Tibial nerve (tissue), 4 donors: ENCODE results near the gene KIF26A. TPM values are rescaled to one million over a fixed set of nuclear protein-coding genes. Genes with fewer than 3 reads are reported as not detected.

Experiments used
- DNase-seq, 2 donors: peaks; one replicate each; pipeline ENCODE4 v3.0.0-alpha.2; 2019; ENCODE audit warnings: low spot score in 2 of 2
- H3K27ac ChIP-seq, 4 donors: fragments of 200-600 bp; sonication (generic) in 3 of 4; one replicate each; pipeline ENCODE4 v1.5.1; 2017 to 2019; ENCODE audit warnings: mild to moderate bottlenecking in 1 of 4
- H3K27me3 ChIP-seq, 2 donors: fragments of 200-600 bp; sonication (generic) in 1 of 2; one replicate each; pipeline versions ENCODE4 v1.5.1 to v1.6.0; 2017 to 2019
- H3K36me3 ChIP-seq, 3 donors: fragments of 200-600 bp; sonication (generic); one replicate each; pipeline ENCODE4 v1.5.1; 2018 to 2019
- H3K4me1 ChIP-seq, 4 donors: fragments of 200-600 bp; sonication (generic) in 3 of 4; one replicate each; pipeline ENCODE4 v1.5.1; 2017 to 2019
- H3K4me3 ChIP-seq, 4 donors: fragments of 200-600 bp; sonication (generic) in 3 of 4; one replicate each; pipeline ENCODE4 v1.5.1; 2017 to 2019; ENCODE audit warnings: mild to moderate bottlenecking in 1 of 4, moderate library complexity in 1 of 4
- H3K9me3 ChIP-seq, 4 donors: fragments of 200-600 bp; sonication (generic) in 3 of 4; one replicate each; pipeline ENCODE4 v1.5.1; 2017 to 2019
- EP300 ChIP-seq, 2 donors: sonication (generic); formaldehyde crosslinking; IDR thresholded peaks; one replicate each; pipeline ENCODE4 v1.6.1; 2017; ENCODE audit warnings: antibody characterized with exemption in 2 of 2, mild to moderate bottlenecking in 1 of 2
- POLR2A ChIP-seq, 2 donors: fragments of 450-650 bp; IDR thresholded peaks; one replicate each; pipeline ENCODE4 v1.6.1; 2017; ENCODE audit warnings: antibody characterized with exemption in 2 of 2, mild to moderate bottlenecking in 2 of 2, moderate library complexity in 2 of 2
- WGBS, 2 donors: methylation state at CpG; one replicate each; pipeline ENCODE4 v1.1.5; 2018; 5-methylcytosine and 5-hydroxymethylcytosine counted together
- total RNA-seq, 4 donors: library from RNA; depleted of rRNA; stranded (reverse); fragments of >200 nt; gene quantifications; one replicate each; pipeline ENCODE4 v1.1.0, GENCODE V29; 2016
- TF ChIP-seq, protein P1 (sequence below), 5 experiments: fragments of 200-600 bp in 3 of 5; fragments of 450-650 bp in 2 of 5; sonication (generic) in 3 of 5; IDR thresholded peaks; one replicate each; pipeline ENCODE4 v1.5.1; 2016 to 2019; ENCODE audit warnings: antibody characterized with exemption in 5 of 5, mild to moderate bottlenecking in 3 of 5, moderate library complexity in 2 of 5

The KIF26A gene
- total RNA-seq, 4 donors from 2014 or later: 2.6 to 4.2 (median 3.3) TPM

DNA sequence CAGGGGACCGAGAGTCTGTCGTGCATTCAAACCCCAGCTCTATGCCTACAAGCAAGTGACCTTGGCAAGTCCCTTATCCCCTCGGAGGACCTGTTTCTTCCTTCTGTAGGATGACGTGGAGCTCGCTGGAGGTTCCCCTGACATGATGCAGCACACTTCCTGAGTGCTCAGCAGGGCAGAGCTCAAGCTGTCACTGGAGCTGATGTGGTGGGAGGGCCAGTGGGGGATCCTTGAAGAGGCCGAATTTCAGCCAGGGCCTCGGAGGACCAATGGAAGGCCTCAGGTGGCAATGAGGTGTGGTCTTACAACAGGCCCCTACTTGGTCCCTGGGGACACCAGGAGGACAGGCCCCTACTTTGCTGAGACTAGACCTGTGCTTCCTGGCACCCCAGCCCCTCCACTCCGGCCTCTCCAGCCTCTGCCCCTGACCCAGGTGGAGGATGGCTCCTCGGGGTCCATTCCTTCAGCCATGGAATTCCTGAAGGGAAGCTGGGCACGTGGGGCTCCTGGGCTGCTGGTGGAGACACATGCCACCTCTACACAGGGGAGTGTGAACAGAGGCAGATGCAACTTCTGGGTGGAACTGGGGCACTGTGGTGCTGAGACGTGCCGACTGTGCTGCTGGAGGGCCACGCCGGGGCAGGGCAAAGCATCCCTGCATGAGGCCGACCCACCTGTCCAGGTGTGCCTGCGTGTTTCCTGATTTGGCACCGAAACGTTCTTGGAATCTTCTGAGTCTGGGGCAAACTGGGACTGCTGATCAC, 18.7 kb upstream of the KIF26A start:
- TF ChIP-seq, protein P1, sequence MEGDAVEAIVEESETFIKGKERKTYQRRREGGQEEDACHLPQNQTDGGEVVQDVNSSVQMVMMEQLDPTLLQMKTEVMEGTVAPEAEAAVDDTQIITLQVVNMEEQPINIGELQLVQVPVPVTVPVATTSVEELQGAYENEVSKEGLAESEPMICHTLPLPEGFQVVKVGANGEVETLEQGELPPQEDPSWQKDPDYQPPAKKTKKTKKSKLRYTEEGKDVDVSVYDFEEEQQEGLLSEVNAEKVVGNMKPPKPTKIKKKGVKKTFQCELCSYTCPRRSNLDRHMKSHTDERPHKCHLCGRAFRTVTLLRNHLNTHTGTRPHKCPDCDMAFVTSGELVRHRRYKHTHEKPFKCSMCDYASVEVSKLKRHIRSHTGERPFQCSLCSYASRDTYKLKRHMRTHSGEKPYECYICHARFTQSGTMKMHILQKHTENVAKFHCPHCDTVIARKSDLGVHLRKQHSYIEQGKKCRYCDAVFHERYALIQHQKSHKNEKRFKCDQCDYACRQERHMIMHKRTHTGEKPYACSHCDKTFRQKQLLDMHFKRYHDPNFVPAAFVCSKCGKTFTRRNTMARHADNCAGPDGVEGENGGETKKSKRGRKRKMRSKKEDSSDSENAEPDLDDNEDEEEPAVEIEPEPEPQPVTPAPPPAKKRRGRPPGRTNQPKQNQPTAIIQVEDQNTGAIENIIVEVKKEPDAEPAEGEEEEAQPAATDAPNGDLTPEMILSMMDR (IDR thresholded peaks at IDR 0.05): no peak
- TF ChIP-seq POLR2A (IDR thresholded peaks at IDR 0.05) (no peak), EP300 (IDR thresholded peaks at IDR 0.05) (no peak)
- H3K36me3 ChIP-seq: no peaks in the 10 kb centered on the region
- H3K4me3 ChIP-seq: no peak overlapping the region
- DNase-seq: no peak
- peaks cover 0 to 21% (median 0%) of the 10 kb centered on the region in 4 donors for H3K4me1 ChIP-seq
- H3K27me3 ChIP-seq: peaks cover 0 to 68% of the 10 kb centered on the region in 2 donors
- WGBS, 2 donors: 67 to 85% methylated on average over 11 to 18 of the region's 18 CpGs
- H3K9me3 ChIP-seq: peaks cover 0 to 25% (median 1%) of the 10 kb centered on the region in 4 donors
- H3K27ac ChIP-seq: no peak overlapping the region

DNA sequence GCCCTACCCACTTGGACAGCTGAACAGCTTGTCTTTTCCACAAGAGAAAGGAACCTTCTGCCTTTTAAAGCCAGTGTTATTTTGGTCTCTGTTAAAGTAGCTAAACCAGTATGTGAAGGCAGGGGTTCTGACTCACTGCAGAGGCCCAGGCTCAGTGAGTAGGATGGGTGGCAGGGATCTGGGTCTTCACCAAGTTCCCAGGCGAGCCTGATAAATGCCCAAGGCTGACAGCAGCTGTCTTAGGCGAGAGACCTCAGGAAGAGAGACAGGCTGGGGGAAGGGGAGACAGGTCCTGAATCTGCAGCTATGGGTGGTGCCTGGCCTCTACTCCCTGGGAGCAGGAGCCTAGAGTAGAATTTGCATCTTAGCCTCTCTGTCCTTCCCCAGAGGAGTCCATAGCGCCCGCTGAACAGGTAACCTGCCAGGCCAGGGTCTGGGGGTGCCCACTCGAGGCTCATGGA, 18.1 kb upstream of the KIF26A start:
- 78 to 89% methylated on average over 5 of the region's 5 CpGs for WGBS, 2 donors
- Histone ChIP-seq H3K4me1 (peaks cover 0 to 21% (median 0%) of the 10 kb centered on the region in 4 donors), H3K36me3 (no peaks in the 10 kb centered on the region), H3K9me3 (peaks cover 0 to 31% (median 1%) of the 10 kb centered on the region in 4 donors), H3K4me3 (no peak overlapping the region), H3K27ac (no peak overlapping the region), H3K27me3 (peaks cover 0 to 65% of the 10 kb centered on the region in 2 donors)
- TF ChIP-seq, protein P1 (IDR thresholded peaks at IDR 0.05): no peak
- DNase-seq: no peak

DNA sequence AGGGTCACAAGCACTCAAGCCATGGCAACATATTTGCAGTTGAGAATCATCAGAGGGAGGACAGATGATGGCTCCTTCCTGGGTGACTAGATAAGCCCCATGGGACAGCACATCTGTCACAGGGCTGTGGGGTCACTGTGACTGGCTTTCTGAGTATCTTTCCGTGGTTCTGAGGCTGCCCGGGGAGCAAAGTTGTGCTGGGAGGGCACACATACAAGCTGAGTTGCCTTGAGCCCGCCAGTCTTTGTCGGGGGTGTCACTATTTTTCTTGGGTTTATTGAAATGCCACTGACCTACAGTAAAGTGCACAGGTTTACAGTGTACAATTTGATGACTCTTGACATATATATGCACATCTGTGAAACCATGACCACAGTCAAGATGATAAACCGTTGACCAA, 17.2 kb upstream of the KIF26A start:
- no peak overlapping the region for H3K4me3 ChIP-seq
- H3K4me1 ChIP-seq: peaks cover 0 to 18% (median 0%) of the 10 kb centered on the region in 4 donors
- H3K27ac ChIP-seq: no peak overlapping the region
- TF ChIP-seq EP300 (IDR thresholded peaks at IDR 0.05) (no peak), POLR2A (IDR thresholded peaks at IDR 0.05) (no peak)
- H3K27me3 ChIP-seq: peaks cover 0 to 56% of the 10 kb centered on the region in 2 donors
- H3K36me3 ChIP-seq: no peaks in the 10 kb centered on the region
- peaks cover 0 to 37% (median 1%) of the 10 kb centered on the region in 4 donors for H3K9me3 ChIP-seq
- 77 to 83% methylated on average over 5 of the region's 5 CpGs for WGBS, 2 donors
- DNase-seq: no peak

DNA sequence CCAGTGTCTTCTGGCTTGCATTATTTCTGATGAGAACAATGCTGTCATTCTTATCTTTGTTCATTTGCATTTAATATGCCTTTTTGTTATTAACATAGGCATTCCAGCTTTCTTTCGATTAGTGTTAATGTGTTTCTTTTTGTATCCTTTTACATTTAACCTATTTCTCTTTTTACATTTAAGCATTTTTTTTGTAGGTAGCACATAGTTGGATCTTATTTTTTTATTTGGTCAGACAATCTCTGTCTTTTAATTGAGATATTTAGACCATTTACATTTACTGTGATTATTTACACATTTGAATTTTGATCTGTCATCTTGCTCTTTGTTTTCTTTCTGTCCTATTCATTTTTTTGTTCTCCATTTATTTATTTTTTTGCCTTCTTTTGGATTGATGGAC, 14.5 kb upstream of the KIF26A start:
- no peaks in the 10 kb centered on the region for H3K4me1 ChIP-seq
- H3K27me3 ChIP-seq: peaks cover 0 to 33% of the 10 kb centered on the region in 2 donors
- no peak for DNase-seq
- H3K4me3 ChIP-seq: no peak overlapping the region
- TF ChIP-seq, protein P1 (IDR thresholded peaks at IDR 0.05): no peak
- TF ChIP-seq EP300 (IDR thresholded peaks at IDR 0.05): no peak
- no peak for TF ChIP-seq POLR2A (IDR thresholded peaks at IDR 0.05)
- 82 to 94% methylated on average over 1 of the region's 1 CpG for WGBS, 2 donors
- no peaks in the 10 kb centered on the region for H3K36me3 ChIP-seq
- no peak overlapping the region for H3K27ac ChIP-seq
- peaks cover 0 to 63% (median 1%) of the 10 kb centered on the region in 4 donors for H3K9me3 ChIP-seq

DNA sequence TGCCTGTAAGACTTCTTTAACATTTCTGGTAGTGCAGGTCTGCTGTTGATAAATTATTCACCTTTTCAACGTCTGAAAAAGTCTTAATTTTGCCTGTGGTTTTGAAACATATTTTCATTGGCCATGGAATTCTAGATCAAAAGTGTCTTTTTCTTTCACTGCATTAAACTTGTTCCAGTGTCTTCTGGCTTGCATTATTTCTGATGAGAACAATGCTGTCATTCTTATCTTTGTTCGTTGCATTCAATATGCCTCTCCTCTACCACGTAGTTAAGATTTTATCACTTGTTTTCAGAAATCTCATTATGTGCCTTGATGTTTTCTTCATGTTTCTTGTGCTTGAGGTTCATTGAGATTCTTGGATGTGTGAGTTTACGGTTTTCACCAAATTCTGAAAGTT, 13.4 kb upstream of the KIF26A start:
- no peak for TF ChIP-seq EP300 (IDR thresholded peaks at IDR 0.05)
- TF ChIP-seq, protein P1 (IDR thresholded peaks at IDR 0.05): no peak
- TF ChIP-seq POLR2A (IDR thresholded peaks at IDR 0.05): no peak
- no peaks in the 10 kb centered on the region for H3K4me1 ChIP-seq
- H3K27me3 ChIP-seq: peaks cover 0 to 22% of the 10 kb centered on the region in 2 donors
- H3K36me3 ChIP-seq: no peaks in the 10 kb centered on the region
- no peak overlapping the region for H3K4me3 ChIP-seq
- 59 to 68% methylated on average over 4 of the region's 4 CpGs for WGBS, 2 donors
- H3K27ac ChIP-seq: no peak overlapping the region
- peaks cover 0 to 73% (median 6%) of the 10 kb centered on the region in 4 donors for H3K9me3 ChIP-seq
- no peak for DNase-seq
